A673 (cell line): ENCODE measurements around the gene DGKD. TPM values are rescaled to one million over a fixed set of nuclear protein-coding genes. Genes with fewer than 3 reads are reported as not detected.

ENCODE experiments used
- BruUV-seq: library from RNA; stranded (reverse); fragments of 400-500 nt; replicated peaks from 2 replicates; lab custom pipeline; 2021; lab: Mats Ljungman, UMichigan
- CTCF ChIA-PET: fragments of 300-600 bp; sonication (Branson Sonifier 250); formaldehyde crosslinking; loops from one replicate; lab custom pipeline; 2022; ENCODE audit warnings: antibody characterized with exemption; lab: Charles Lee
- POLR2A ChIA-PET: fragments of 300-600 bp; sonication (Branson Sonifier 250); formaldehyde crosslinking; loops from one replicate; lab custom pipeline; 2022; ENCODE audit warnings: antibody characterized with exemption; ENCODE audit not compliant: low non-redundant PET; lab: Charles Lee
- DNase-seq: peaks from one replicate; pipeline ENCODE4 v3.0.0-alpha.2; 2015; ENCODE audit warnings: low spot score
- H3K27ac ChIP-seq: fragments of 200-600 bp; sonication (generic); 2 replicates; pipeline ENCODE4 v1.5.1; 2016; ENCODE audit warnings: mixed run types, low read depth, mild to moderate bottlenecking, mixed read lengths, antibody characterized with exemption, low read length; ENCODE audit not compliant: poor library complexity, severe bottlenecking
- H3K27me3 ChIP-seq: fragments of 200-600 bp; sonication (generic); replicated peaks from 2 replicates; pipeline ENCODE4 v1.6.1; 2017; ENCODE audit warnings: mixed run types, low read depth, mild to moderate bottlenecking, mixed read lengths, antibody characterized with exemption, low read length; ENCODE audit not compliant: insufficient read depth, poor library complexity
- H3K36me3 ChIP-seq: fragments of 200-600 bp; sonication (generic); 2 replicates; pipeline ENCODE4 v1.6.1; 2016; ENCODE audit warnings: mixed run types, mild to moderate bottlenecking, mixed read lengths, antibody characterized with exemption, low read length; ENCODE audit not compliant: insufficient read depth, poor library complexity, severe bottlenecking
- H3K4me1 ChIP-seq: fragments of 200-600 bp; sonication (generic); 2 replicates; pipeline ENCODE4 v1.6.1; 2017; ENCODE audit warnings: mixed run types, mild to moderate bottlenecking, mixed read lengths, antibody characterized with exemption, low read length; ENCODE audit not compliant: insufficient read depth, poor library complexity, severe bottlenecking
- H3K4me3 ChIP-seq: fragments of 200-600 bp; sonication (generic); 2 replicates; pipeline ENCODE4 v1.5.1; 2016; ENCODE audit warnings: low read depth, mixed run types, mild to moderate bottlenecking, mixed read lengths, low read length; ENCODE audit not compliant: poor library complexity, severe bottlenecking
- H3K9me3 ChIP-seq: fragments of 200-600 bp; sonication (generic); 2 replicates; pipeline ENCODE4 v1.6.1; 2016; ENCODE audit warnings: mixed run types, low read depth, mild to moderate bottlenecking, mixed read lengths, antibody characterized with exemption, low read length; ENCODE audit not compliant: poor library complexity, severe bottlenecking
- EZH2 ChIP-seq: fragments of 200-600 bp; sonication (generic); IDR thresholded peaks from 2 replicates; pipeline ENCODE4 v1.6.1; 2017; ENCODE audit warnings: borderline replicate concordance, low read depth, mild to moderate bottlenecking, mixed read lengths, antibody characterized with exemption, low read length; ENCODE audit not compliant: poor library complexity, severe bottlenecking
- intact Hi-C: fragments of 100-400 bp; cut with micrococcal nuclease; formaldehyde crosslinking; loops from one replicate; pipeline ENCODE4 v1.10.0; 2022; ENCODE audit not compliant: unreplicated experiment
- total RNA-seq: library from RNA; stranded (reverse); gene quantifications from 2 replicates; pipeline ENCODE4 v1.2.3, GENCODE V29; 2021
- TF ChIP-seq, protein P1 (sequence below): fragments of 300-800, 200-600 bp; sonication (generic); conservative IDR thresholded peaks from 2 replicates; pipeline ENCODE4 v1.5.1; 2017; ENCODE audit warnings: low read depth, mild to moderate bottlenecking, antibody characterized with exemption, low read length, moderate library complexity, mixed read lengths

Gene DGKD
- total RNA-seq, 1 experiment from 2014 or later: 128 TPM

DNA sequence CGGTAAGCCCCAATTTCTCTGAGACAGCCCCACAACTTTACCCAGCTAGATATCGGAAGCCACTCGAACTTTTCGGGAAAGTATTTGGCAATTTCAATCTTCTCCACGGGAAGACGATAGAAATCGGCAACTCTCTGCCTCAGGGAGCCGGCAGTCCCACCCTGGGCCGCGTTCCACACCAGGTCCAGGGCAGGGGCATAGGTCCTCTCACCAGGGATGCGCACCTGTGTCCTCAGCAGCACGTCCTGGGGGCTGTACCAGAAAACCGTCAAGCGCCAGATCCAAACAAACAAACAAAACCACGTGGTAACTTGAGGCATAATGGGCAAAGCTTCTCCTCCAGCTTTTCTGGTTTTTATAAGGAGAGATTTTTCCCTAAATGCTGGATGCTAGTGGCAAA lies 131.4 kb downstream of the DGKD start:
- Histone ChIP-seq H3K4me1 (no peaks in the 10 kb centered on the region), H3K27ac (no peak overlapping the region), H3K36me3 (peaks cover 4% of the 10 kb centered on the region), H3K9me3 (no peaks in the 10 kb centered on the region), H3K4me3 (no peak overlapping the region), H3K27me3 (no peaks in the 10 kb centered on the region)
- no peak for DNase-seq
- TF ChIP-seq, protein P1, sequence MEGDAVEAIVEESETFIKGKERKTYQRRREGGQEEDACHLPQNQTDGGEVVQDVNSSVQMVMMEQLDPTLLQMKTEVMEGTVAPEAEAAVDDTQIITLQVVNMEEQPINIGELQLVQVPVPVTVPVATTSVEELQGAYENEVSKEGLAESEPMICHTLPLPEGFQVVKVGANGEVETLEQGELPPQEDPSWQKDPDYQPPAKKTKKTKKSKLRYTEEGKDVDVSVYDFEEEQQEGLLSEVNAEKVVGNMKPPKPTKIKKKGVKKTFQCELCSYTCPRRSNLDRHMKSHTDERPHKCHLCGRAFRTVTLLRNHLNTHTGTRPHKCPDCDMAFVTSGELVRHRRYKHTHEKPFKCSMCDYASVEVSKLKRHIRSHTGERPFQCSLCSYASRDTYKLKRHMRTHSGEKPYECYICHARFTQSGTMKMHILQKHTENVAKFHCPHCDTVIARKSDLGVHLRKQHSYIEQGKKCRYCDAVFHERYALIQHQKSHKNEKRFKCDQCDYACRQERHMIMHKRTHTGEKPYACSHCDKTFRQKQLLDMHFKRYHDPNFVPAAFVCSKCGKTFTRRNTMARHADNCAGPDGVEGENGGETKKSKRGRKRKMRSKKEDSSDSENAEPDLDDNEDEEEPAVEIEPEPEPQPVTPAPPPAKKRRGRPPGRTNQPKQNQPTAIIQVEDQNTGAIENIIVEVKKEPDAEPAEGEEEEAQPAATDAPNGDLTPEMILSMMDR: no peak
- no peak for TF ChIP-seq EZH2
- CTCF ChIA-PET: no interaction called here
- POLR2A ChIA-PET: no interaction called here
- BruUV-seq: no TSS peak
- intact Hi-C loops: no loop called here

DNA sequence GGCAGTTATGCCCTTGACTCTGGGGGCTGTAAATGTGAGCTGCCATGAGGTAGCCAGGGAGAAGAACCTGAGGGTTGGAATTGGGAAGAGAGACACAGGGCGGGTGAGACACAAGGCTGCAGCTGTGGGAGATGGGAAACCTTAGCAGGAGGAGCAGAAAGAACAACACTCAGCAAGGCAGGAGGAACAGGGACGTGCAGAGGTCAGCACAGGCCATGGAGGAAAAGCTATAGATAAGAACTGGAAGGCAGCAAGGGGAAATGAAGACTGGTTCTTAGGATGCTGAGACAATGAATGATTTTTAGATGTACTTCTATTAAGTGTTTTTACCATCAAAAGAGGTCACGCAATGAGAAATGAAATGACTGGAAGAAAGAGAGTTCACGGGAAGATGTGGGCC lies 132.1 kb downstream of the DGKD start:
- no peak overlapping the region for H3K4me3 ChIP-seq
- no peak for DNase-seq
- BruUV-seq: no TSS peak
- ChIA-PET CTCF (no interaction called here), POLR2A (no interaction called here)
- no peak overlapping the region for H3K27ac ChIP-seq
- no peak for TF ChIP-seq EZH2
- TF ChIP-seq, protein P1: no peak
- no peaks in the 10 kb centered on the region for H3K27me3 ChIP-seq
- H3K36me3 ChIP-seq: peaks cover 4% of the 10 kb centered on the region
- H3K4me1 ChIP-seq: no peaks in the 10 kb centered on the region
- intact Hi-C loops: no loop called here
- H3K9me3 ChIP-seq: no peaks in the 10 kb centered on the region

DNA sequence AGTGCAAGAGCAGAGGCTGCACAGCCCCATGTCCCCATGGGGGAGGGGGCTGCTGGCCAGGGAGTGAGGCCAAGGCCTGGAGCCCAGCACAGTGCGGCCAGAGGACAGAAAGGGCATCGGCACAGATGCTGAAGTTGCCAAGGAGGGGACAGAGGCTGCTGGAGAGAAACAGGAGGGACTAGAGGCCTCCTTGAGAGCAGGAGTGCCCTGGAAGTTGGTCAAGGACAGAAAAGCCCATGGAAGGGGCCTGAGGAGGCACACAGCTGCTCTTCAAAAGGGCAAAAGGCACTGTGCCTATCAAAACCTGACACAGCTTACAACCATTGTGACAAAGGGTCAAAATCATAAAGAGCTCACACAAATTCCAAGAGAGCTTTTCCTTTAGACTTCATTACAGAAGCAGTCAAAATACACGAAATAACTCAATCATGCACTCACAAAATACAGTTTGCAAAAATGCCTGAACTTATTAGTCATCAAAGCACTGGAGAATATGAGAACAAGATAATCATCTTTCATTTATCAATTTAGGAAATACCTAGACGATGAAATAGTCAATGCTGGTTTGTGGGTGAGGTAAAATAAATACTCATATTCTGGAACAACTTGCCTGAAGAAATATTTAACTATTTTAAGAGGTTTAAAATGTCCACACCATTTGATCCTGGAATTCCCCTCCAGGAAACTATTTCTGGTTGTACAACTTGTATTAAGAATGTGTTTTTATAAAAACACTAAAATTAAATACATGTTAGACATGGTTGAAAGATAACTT lies 132.7 kb downstream of the DGKD start:
- Histone ChIP-seq H3K4me1 (no peaks in the 10 kb centered on the region), H3K27me3 (no peaks in the 10 kb centered on the region), H3K4me3 (no peak overlapping the region), H3K27ac (no peak overlapping the region), H3K36me3 (peaks cover 4% of the 10 kb centered on the region), H3K9me3 (no peaks in the 10 kb centered on the region)
- intact Hi-C loops: no loop called here
- TF ChIP-seq, protein P1: no peak
- TF ChIP-seq EZH2: no peak
- ChIA-PET POLR2A (no interaction called here), CTCF (no interaction called here)
- DNase-seq: no peak
- BruUV-seq: no TSS peak
